Liver (tissue), 9 donors: ENCODE data around the gene CAMSAP1. TPM values are rescaled to one million over a fixed set of nuclear protein-coding genes. Genes with fewer than 3 reads are reported as not detected.

Source experiments
- DNase-seq: peaks from one replicate; pipeline ENCODE4 v3.0.0-alpha.2; 2017; ENCODE audit warnings: low spot score
- H3K27ac ChIP-seq, 2 donors: one replicate each; pipeline ENCODE4 v1.7.0; 2013; ENCODE audit warnings: inconsistent platforms in 2 of 2, low read length in 2 of 2, control low read depth in 1 of 2, low read depth in 1 of 2, mild to moderate bottlenecking in 1 of 2
- H3K27me3 ChIP-seq, 4 donors: one replicate each; pipeline versions ENCODE4 v1.6.1 to v1.7.0; 2013; ENCODE audit warnings: low read length in 3 of 4, inconsistent platforms in 1 of 4, mild to moderate bottlenecking in 1 of 4, moderate library complexity in 1 of 4; ENCODE audit not compliant: control insufficient read depth in 4 of 4, insufficient read depth in 4 of 4
- H3K36me3 ChIP-seq, 4 donors: one replicate each; pipeline versions ENCODE4 v1.6.1 to v1.7.0; 2013; ENCODE audit warnings: low read length in 3 of 4, mild to moderate bottlenecking in 3 of 4, low read depth in 1 of 4, moderate library complexity in 1 of 4; ENCODE audit not compliant: control insufficient read depth in 4 of 4, insufficient read depth in 3 of 4
- H3K4me1 ChIP-seq, 4 donors: one replicate each; pipeline versions ENCODE4 v1.6.1 to v1.7.0; 2013; ENCODE audit warnings: low read length in 3 of 4, mild to moderate bottlenecking in 3 of 4, moderate library complexity in 1 of 4; ENCODE audit not compliant: control insufficient read depth in 4 of 4, insufficient read depth in 4 of 4
- H3K4me3 ChIP-seq, 3 donors: one replicate each; pipeline versions ENCODE4 v1.6.1 to v1.7.0; 2013; ENCODE audit warnings: low read length in 3 of 3, control low read depth in 1 of 3, low read depth in 1 of 3, mild to moderate bottlenecking in 1 of 3
- H3K9ac ChIP-seq, 2 donors: one replicate each; pipeline ENCODE4 v1.7.0; 2013; ENCODE audit warnings: low read length in 2 of 2, mild to moderate bottlenecking in 2 of 2, moderate library complexity in 2 of 2, control low read depth in 1 of 2, low read depth in 1 of 2
- H3K9me3 ChIP-seq, 4 donors: one replicate each; pipeline versions ENCODE4 v1.6.1 to v1.7.0; 2013; ENCODE audit warnings: low read length in 3 of 4; ENCODE audit not compliant: control insufficient read depth in 4 of 4
- ATF3 ChIP-seq: IDR thresholded peaks from 2 replicates; pipeline ENCODE4 v1.6.1; 2016; ENCODE audit warnings: antibody characterized with exemption
- CTCF ChIP-seq: fragments of 150-350 bp; IDR thresholded peaks from 2 replicates; pipeline ENCODE4 v1.5.1; 2017; ENCODE audit warnings: improper control_type of control experiment, low read depth, low read length; ENCODE audit not compliant: missing input control
- EGR1 ChIP-seq, 2 donors: IDR thresholded peaks; 2 replicates each; pipeline ENCODE4 v1.6.1; 2016 to 2018; ENCODE audit warnings: antibody characterized with exemption in 2 of 2, low read depth in 2 of 2
- FOXA1 ChIP-seq: IDR thresholded peaks from 2 replicates; pipeline ENCODE4 v1.6.1; 2016; ENCODE audit warnings: antibody characterized with exemption
- FOXA2 ChIP-seq: IDR thresholded peaks from 2 replicates; pipeline ENCODE4 v1.6.1; 2016; ENCODE audit warnings: antibody characterized with exemption
- GABPA ChIP-seq, 2 donors: IDR thresholded peaks in 1 of 2; conservative IDR thresholded peaks in 1 of 2; 2 replicates each; pipeline ENCODE4 v1.6.1; 2016; ENCODE audit warnings: antibody characterized with exemption in 2 of 2, mild to moderate bottlenecking in 1 of 2, moderate library complexity in 1 of 2
- HNF4A ChIP-seq, 2 donors: conservative IDR thresholded peaks; 2 replicates each; pipeline ENCODE4 v1.6.1; 2016; ENCODE audit warnings: antibody characterized with exemption in 2 of 2, mild to moderate bottlenecking in 2 of 2
- HNF4G ChIP-seq: IDR thresholded peaks from 2 replicates; pipeline ENCODE4 v1.6.1; 2016; ENCODE audit warnings: antibody characterized with exemption
- JUND ChIP-seq, 2 donors: IDR thresholded peaks; 2 replicates each; pipeline ENCODE4 v1.6.1; 2016; ENCODE audit warnings: antibody characterized with exemption in 2 of 2
- MAX ChIP-seq: IDR thresholded peaks from 2 replicates; pipeline ENCODE4 v1.6.1; 2016; ENCODE audit warnings: antibody characterized with exemption
- NR2F2 ChIP-seq: IDR thresholded peaks from 2 replicates; pipeline ENCODE4 v1.6.1; 2016; ENCODE audit warnings: antibody characterized with exemption
- RAD21 ChIP-seq, 2 donors: IDR thresholded peaks; 2 replicates each; pipeline ENCODE4 v1.6.1; 2016; ENCODE audit warnings: antibody characterized with exemption in 2 of 2, mild to moderate bottlenecking in 2 of 2
- REST ChIP-seq: IDR thresholded peaks from 2 replicates; pipeline ENCODE4 v1.6.1; 2016; ENCODE audit warnings: antibody characterized with exemption, mild to moderate bottlenecking
- RXRA ChIP-seq, 2 donors: IDR thresholded peaks; 2 replicates each; pipeline ENCODE4 v1.6.1; 2017 to 2018; ENCODE audit warnings: antibody characterized with exemption in 2 of 2, mild to moderate bottlenecking in 1 of 2
- SP1 ChIP-seq: IDR thresholded peaks from 2 replicates; pipeline ENCODE4 v1.6.1; 2018; ENCODE audit warnings: antibody characterized with exemption, mild to moderate bottlenecking
- TAF1 ChIP-seq: conservative IDR thresholded peaks from 2 replicates; pipeline ENCODE4 v1.6.1; 2016; ENCODE audit warnings: antibody characterized with exemption, mild to moderate bottlenecking
- YY1 ChIP-seq: IDR thresholded peaks from 2 replicates; pipeline ENCODE4 v1.6.1; 2016; ENCODE audit warnings: antibody characterized with exemption, mild to moderate bottlenecking
- ZBTB33 ChIP-seq: IDR thresholded peaks from 2 replicates; pipeline ENCODE4 v1.6.1; 2016; ENCODE audit warnings: antibody characterized with exemption
- WGBS: extraction: QIAGEN DNeasy Blood & Tissue Kit; methylation state at CpG from one replicate; pipeline ENCODE4 v1.1.7; 2013; 5-methylcytosine and 5-hydroxymethylcytosine counted together
- polyA plus RNA-seq, 2 donors: library from polyadenylated mRNA; stranded (reverse) in 1 of 2; unstranded in 1 of 2; fragments of 200-250 nt in 1 of 2; fragments of >200 nt in 1 of 2; fragmentation: Nextera tagmentation in 1 of 2; extraction: Ambion mirVana in 1 of 2; gene quantifications; one replicate each; pipeline versions ENCODE4 v1.2.1 to v1.2.3, GENCODE V29; 2013 to 2015
- total RNA-seq, 2 donors: library from RNA; depleted of rRNA; stranded (reverse); fragments of >200 nt; gene quantifications; one replicate each; pipeline ENCODE4 v1.2.3, GENCODE V29; 2014
- donor health status: healthy.
- donor health status: healthy.
- donor health status: healthy.
- donor health status: healthy.
- donor health status: healthy.

The CAMSAP1 gene
- total and polyA plus RNA-seq, 4 donors = 0.97 to 6.4 (median 5.1) TPM

GRCh38 chr9:135903358-135903656 lies 4.0 kb downstream of the CAMSAP1 start:
- H3K9ac ChIP-seq = no peak overlapping the region
- no peaks in the 10 kb centered on the region for H3K9me3 ChIP-seq
- no peak overlapping the region for H3K4me3 ChIP-seq
- no peaks in the 10 kb centered on the region for H3K27me3 ChIP-seq
- no peaks in the 10 kb centered on the region for H3K36me3 ChIP-seq
- no peak for TF ChIP-seq FOXA1
- no peak for TF ChIP-seq ATF3
- no peak for TF ChIP-seq TAF1
- no peak for TF ChIP-seq FOXA2
- TF ChIP-seq RAD21 (IDR thresholded peaks at IDR 0.05) = no peak
- TF ChIP-seq GABPA (IDR thresholded peaks at IDR 0.05 in 1 of 2, conservative IDR thresholded peaks at IDR 0.05 in 1 of 2) = no peak
- TF ChIP-seq ZBTB33 = no peak
- no peak for TF ChIP-seq MAX
- no peak for TF ChIP-seq SP1
- TF ChIP-seq HNF4G = no peak
- TF ChIP-seq REST = no peak
- no peak for TF ChIP-seq NR2F2
- no peak for TF ChIP-seq JUND (IDR thresholded peaks at IDR 0.05)
- no peak for TF ChIP-seq RXRA (IDR thresholded peaks at IDR 0.05)
- TF ChIP-seq EGR1 (IDR thresholded peaks at IDR 0.05; ENCODE audit: low read depth in 2 of 2) = no peak
- no peak for TF ChIP-seq HNF4A (conservative IDR thresholded peaks at IDR 0.05)
- no peak for DNase-seq
- H3K27ac ChIP-seq = no peak overlapping the region
- peaks cover 5 to 20% (median 15%) of the 10 kb centered on the region in 4 donors for H3K4me1 ChIP-seq
- WGBS = 88% methylated on average over 3 of the region's 3 CpGs

GRCh38 chr9:135902655-135903357 lies 4.5 kb downstream of the CAMSAP1 start:
- H3K4me3 ChIP-seq = no peak overlapping the region
- H3K36me3 ChIP-seq = no peaks in the 10 kb centered on the region
- H3K4me1 ChIP-seq = peaks cover 3 to 15% (median 11%) of the 10 kb centered on the region in 4 donors
- H3K9me3 ChIP-seq = no peaks in the 10 kb centered on the region
- DNase-seq = no peak
- TF ChIP-seq RXRA (IDR thresholded peaks at IDR 0.05) (no peak), FOXA2 (no peak), YY1 (no peak), CTCF (no peak), RAD21 (IDR thresholded peaks at IDR 0.05) (no peak), HNF4G (no peak)
- 93% methylated on average over 12 of the region's 12 CpGs for WGBS
- no peaks in the 10 kb centered on the region for H3K27me3 ChIP-seq
- no peak overlapping the region for H3K9ac ChIP-seq
- no peak overlapping the region for H3K27ac ChIP-seq
